ENCODE data around the gene PRADC1. TPM values are rescaled to one million over a fixed set of nuclear protein-coding genes. Genes with fewer than 3 reads are reported as not detected.

The PRADC1 gene
- total RNA-seq, 4 donors from 2014 or later = 69.4 to 132 (median 104) TPM

Other genes with a start within 250 kb of the PRADC1 start
- 10 to 100 TPM in 1 of 4 donors, 1 to 10 TPM in 3; 6.8 to 22.7 (median 9.1) TPM for gene SFXN5, start 161.5 kb downstream of the PRADC1 start, total RNA-seq
- gene RAB11FIP5, start 120.3 kb downstream of the PRADC1 start, total RNA-seq = 10 to 100 TPM; 27.1 to 35.3 (median 33.7) TPM
- gene NOTO, start 30.7 kb downstream of the PRADC1 start, total RNA-seq = not detected
- 10 to 100 TPM in 3 of 4 donors, 1 to 10 TPM in 1; 9.8 to 17.7 (median 13.7) TPM for gene SMYD5, start 19.0 kb downstream of the PRADC1 start, total RNA-seq
- 100 to 1,000 TPM; 215 to 334 (median 284) TPM for gene CCT7, start 1.1 kb upstream of the PRADC1 start, total RNA-seq
- under 1 TPM in 3 of 4 donors, not detected in 1; 0.13 to 0.82 (median 0.23) TPM for gene FBXO41, start 51.2 kb upstream of the PRADC1 start, total RNA-seq
- gene EGR4, start 60.3 kb upstream of the PRADC1 start, total RNA-seq = not detected
- 10 to 100 TPM; 10.0 to 18.1 (median 13.9) TPM for gene ALMS1, start 152.6 kb upstream of the PRADC1 start, total RNA-seq